ENCODE data around the gene TFF3.

- TF ChIP-seq POLR2A (IDR thresholded peaks at IDR 0.05; ENCODE audit: insufficient read depth in 1 of 2, low read depth in 2 of 2, low read length in 2 of 2) (no peak), EP300 (IDR thresholded peaks at IDR 0.05; ENCODE audit: low read depth in 2 of 2, low read length in 2 of 2) (no peak), EP300 (CRISPR knock-in tag; IDR thresholded peaks at IDR 0.05; ENCODE audit: borderline replicate concordance) (no peak)
These were observed 43.7 kb upstream of the TFF3 start for GRCh38 chr21:42358937-42359336.
